HG03280 (cell line): ENCODE data around the gene RASGRP1.

ENCODE experiments used
- ATAC-seq: cut with Tn5 transposase; IDR thresholded peaks from one replicate; pipeline ENCODE4 v1.9.1; 2021; ENCODE audit warnings: mild to moderate bottlenecking, moderate library complexity; ENCODE audit not compliant: unreplicated experiment

RASGRP1 gene

GRCh38 chr15:38508647-38509046 is 56.0 kb downstream of the RASGRP1 start:
- ATAC-seq: no peak

GRCh38 chr15:38507570-38507969 is 57.0 kb downstream of the RASGRP1 start:
- no peak for ATAC-seq

GRCh38 chr15:38506997-38507396 is 57.6 kb downstream of the RASGRP1 start:
- ATAC-seq: no peak

- ATAC-seq: no peak
Observed at GRCh38 chr15:38504680-38505467, 59.7 kb downstream of the RASGRP1 start.

- ATAC-seq: no peak
Observed at GRCh38 chr15:38503496-38503895, 61.1 kb downstream of the RASGRP1 start.

GRCh38 chr15:38499651-38500050 is 65.0 kb downstream of the RASGRP1 start:
- ATAC-seq: no peak

- ATAC-seq: no peak
Observed at GRCh38 chr15:38496151-38496550, 68.5 kb downstream of the RASGRP1 start.

GRCh38 chr15:38490242-38490922 is 74.2 kb downstream of the RASGRP1 start:
- ATAC-seq: no peak

- no peak for ATAC-seq
Observed at GRCh38 chr15:38487378-38487777, 77.2 kb downstream of the RASGRP1 start.

- ATAC-seq: no peak
Observed at GRCh38 chr15:38486936-38487335, 77.7 kb downstream of the RASGRP1 start.

- ATAC-seq: no peak
Observed at GRCh38 chr15:38482572-38482971, 82.0 kb downstream of the RASGRP1 start.

GRCh38 chr15:38481761-38482160 is 82.9 kb downstream of the RASGRP1 start:
- ATAC-seq: no peak

GRCh38 chr15:38481113-38481512 is 83.5 kb downstream of the RASGRP1 start:
- ATAC-seq: no peak

GRCh38 chr15:38479756-38480155 is 84.9 kb downstream of the RASGRP1 start:
- no peak for ATAC-seq

GRCh38 chr15:38479266-38479665 is 85.3 kb downstream of the RASGRP1 start:
- no peak for ATAC-seq

GRCh38 chr15:38477637-38478036 is 87.0 kb downstream of the RASGRP1 start:
- ATAC-seq: no peak

- ATAC-seq: no peak
Observed at GRCh38 chr15:38476120-38476519, 88.5 kb downstream of the RASGRP1 start.

GRCh38 chr15:38475361-38475760 is 89.3 kb downstream of the RASGRP1 start:
- no peak for ATAC-seq

GRCh38 chr15:38474155-38474757 is 90.4 kb downstream of the RASGRP1 start:
- ATAC-seq: peak; percentile 94

GRCh38 chr15:38471974-38472373 is 92.6 kb downstream of the RASGRP1 start:
- no peak for ATAC-seq

GRCh38 chr15:38470816-38471215 is 93.8 kb downstream of the RASGRP1 start:
- no peak for ATAC-seq

GRCh38 chr15:38464675-38465074 is 99.9 kb downstream of the RASGRP1 start:
- ATAC-seq: no peak
